Activated CD4-positive, alpha-beta T cell treated with anti-CD3 and anti-CD28 coated beads, Interleukin-2, Interleukin-6, amounts not matched to agents 100 ng/mL and 50 ng/mL, durations not matched to agents 16 hours and 8 hours (primary cell): Measurements from ENCODE around the gene YARS1.

Experiments used
- DNase-seq: peaks from one replicate; pipeline ENCODE4 v3.0.0-alpha.2; 2020

The YARS1 gene

DNA sequence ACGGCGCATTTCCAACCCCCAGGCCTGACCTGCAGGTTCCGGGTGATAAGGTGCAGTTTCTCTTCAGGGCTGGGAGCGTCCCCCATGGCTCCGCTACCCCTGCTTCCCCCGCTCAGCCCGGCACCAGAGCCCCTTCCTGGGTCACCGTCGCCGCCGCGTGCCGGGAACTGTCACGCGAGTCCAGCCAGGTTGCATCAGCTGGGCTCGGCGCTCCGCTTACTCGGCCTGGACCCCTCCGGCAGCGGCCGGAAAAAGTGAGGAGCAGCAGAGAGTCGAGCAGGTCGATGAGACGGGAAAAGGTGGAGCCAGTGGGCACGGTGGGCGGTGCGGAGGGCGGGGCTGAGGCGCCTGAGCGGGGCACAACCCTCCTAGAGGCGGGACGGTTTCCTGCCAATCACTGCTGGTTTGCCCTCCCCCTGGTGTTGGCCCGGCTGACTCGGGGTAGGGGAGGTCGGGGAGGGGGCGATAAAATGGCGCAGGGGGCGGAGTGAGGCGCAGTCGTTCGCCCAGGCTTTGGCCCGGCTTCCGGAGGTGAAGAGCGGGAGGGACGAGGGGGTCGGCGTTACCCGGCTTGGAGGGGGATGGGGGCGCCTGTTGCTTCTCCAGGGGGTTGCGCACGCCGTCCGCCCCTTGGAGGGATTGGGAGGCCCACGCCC is at the start of gene YARS1, which contains the start of gene S100PBP:
Gene YARS1, minus strand, starts transcription at position 200 of the 656 bp plus-strand sequence. Its CDS starts 114 bp downstream, at position 86.
Gene S100PBP, plus strand, starts transcription at position 495 of the 656 bp plus-strand sequence. CDS start 8,447 bp downstream, outside the sequence.
- peak; percentile 100 for DNase-seq

DNA sequence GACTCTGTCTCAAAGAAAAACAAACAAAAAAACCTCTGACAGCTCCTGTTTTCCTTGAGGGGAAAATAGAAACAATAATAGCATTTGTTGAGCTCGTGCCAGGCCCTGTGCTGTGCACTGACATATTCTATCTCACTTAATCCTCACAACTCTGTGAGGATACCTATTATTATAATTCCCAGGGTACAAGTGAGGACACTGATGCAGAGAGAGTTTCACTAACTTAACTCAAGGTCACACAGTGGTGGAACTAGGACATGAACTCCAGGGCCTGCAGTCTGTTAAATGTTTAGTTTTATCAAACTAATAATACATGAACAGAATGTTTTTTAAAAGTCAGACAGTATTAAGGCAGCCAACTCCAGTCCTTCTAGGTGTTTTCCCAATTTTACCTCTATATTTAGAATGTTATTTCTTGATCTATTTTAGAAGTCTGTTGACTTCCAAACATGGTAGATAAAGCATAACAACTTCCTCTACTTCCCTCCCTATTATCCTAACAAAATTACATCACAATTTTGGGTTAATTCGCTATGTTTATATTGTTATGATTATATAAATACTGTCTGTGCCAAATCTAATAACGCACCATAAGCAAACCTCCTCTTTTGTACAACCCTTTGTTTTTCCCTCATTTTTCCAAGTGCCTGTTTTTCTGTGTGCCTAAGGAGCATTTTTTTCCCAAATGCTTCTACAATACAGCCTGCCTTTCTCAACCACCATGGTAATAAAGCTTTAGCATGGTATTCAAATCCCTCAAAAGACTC is 48.7 kb upstream of the YARS1 start:
- DNase-seq: no peak

DNA sequence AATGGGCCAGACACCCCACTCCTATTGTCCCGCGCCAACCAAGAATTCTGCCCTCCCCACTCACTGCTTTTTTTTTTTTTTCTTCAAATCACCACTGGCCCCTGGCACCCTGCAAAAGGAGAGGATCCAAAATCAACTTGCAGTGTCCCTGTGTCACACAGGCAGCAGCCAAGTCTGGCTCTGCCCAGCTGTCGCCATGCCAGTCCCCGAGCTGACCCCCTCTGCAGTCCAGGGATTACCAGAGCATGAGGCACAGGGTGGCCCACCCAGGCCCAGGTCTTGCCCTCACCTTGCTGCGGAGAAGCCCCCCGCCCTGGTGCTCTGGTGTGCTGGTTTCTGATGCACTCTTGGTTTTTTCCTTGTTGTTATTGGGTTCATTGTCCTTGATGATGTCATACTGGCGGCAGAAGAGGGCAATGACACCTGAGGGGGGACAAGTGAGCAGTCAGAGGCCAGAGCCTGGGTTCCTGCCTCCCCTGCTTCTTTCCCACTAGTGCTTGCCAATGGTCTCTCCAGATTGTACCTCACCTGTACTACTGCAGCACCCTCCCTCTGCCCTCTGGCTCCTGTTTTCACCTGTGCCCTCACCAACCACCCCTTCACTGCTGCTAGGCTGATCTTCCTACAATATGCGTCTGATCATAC is 47.3 kb upstream of the YARS1 start:
- no peak for DNase-seq

DNA sequence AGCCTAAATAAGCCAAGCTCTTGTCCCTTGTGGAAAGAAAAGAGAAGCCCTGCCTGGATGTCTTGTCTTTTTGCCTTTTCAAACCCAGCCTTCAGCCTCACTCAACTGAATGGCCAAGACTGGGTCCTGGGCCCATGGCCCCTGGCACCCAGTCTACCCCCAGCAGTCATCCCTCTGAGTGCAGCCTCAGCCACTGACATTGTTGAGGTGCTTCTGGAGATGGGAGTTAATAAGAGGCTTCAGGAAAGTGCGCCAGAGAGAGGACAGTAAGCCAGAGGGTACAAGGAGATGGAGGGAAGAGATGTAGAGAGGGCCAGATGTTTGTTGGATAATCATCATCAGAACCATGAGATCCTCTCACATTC is 46.7 kb upstream of the YARS1 start:
- no peak for DNase-seq

DNA sequence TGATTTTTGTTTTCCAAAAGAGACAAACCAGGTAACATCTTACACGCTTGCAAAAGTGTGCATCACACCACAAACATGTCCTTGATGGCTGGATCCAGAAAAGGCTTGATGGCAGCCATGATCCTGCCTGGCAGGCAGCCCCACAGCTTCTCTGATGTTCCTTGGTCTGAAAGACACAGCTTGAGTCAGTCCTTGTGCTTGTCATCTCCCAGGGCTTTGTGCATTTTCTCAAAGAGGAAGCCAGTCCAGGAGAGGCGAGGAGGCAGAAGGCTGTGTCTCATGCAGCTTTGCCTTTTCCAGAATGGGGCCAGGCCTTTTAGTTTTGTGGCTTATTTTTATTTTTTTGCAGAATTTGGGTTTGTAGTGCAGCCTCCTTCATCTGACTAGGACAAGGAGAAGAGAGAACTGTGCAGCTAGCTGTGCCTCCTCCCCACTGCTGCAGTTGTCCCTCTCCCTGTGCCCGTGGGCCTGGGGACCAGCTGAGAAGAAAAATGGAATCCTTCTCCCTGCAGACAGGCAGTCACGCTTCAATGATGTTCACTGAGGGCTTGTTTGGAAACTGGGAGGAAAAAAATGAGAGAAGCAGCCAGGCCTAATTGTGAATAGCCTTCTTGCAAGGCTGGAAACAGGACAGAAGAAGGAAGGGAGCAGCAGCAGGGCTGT is 46.2 kb upstream of the YARS1 start:
- DNase-seq: no peak

DNA sequence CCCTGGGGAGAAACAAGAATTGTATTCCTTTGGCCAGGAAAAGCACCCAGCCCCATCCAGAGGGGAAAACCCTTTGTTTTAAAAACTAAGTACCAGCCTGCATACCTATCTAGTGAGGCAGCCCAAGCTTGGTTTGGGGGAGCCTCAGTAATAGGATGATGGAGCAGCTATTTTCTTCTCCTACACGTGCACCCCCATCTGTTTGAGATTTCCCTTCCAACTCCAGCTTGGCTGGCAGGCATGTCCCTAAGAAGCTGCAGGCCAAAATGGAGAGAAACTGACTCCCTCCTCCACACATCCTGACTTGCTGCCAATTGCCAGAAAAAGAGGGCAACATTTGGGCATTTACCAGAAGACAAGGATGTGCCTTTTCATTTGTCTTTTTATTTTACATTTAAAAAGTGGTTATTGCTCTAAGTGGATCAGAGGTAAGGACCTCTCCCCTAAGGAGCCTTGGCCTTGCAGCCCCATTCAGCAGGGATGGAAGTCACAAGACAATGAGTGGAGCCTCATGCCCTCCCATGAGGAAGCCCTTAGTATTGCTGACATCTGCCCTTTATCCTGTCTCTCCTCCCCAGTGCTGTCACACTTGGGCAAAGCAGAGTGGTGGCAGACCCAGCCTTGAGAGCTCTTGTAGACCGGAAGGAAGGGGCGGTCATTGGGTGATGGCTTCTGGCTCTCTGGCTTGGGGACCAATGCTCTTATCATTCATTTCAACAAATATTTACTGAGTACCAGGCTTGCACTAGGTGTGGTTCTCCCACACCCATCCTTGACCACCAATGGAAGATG is 44.9 kb upstream of the YARS1 start:
- DNase-seq: no peak

DNA sequence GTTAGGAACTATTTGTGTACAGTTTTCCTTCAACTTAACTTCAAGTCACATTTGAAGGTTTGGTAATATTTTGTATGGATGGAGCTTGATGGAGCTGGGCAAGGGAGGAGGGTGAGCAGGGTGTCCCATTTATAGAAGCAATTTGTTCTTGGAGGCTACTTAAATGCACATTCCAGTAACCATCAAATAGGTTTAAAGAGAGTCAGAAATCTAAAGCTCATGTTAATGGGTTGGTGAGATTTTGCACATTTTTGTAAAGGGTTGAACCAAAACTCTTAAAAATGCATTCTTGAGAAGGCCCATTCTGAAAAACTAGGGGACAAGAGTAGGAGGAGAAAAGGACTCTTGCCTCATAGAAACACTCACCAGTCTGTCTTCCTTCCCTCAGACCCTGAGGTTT is 43.4 kb upstream of the YARS1 start:
- no peak for DNase-seq

DNA sequence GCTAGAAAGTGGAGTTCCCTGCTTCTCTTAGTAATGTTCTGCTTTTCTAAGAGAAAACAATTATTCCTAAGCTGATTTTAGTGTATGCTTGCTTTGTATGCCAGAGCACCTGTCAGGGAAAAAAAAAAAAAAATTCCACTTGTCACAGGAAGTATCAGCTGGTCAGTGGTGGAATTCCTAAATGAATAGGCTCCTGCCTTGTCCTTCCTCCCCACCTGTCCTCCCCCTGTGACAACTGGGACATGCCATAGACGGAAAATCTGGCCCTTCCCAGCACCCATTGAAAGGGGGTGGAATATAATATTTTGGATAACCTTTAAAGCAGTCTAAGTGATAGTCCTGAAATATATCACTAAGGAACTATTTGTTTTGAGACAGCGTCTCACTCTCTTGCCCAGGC is 42.8 kb upstream of the YARS1 start:
- DNase-seq: no peak

DNA sequence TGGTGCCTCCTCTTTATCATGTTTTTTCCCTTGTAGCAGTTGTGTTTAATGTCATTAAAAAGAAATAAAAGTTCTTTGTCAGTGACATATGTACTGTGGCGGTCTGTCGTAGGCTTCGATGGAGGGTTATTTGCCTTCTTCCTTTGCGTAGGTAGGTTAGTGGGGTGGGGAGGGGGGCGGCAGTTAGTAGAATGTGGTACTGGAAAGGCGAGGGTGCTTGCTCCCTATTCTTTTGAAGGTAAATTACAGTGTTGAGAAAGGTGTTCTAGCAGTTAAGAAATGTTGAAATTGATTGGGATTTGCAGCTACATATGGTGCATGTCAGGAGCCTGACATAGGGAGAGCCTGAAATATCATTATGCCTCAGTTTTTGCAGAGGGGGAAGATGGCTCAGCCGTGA is 41.6 kb upstream of the YARS1 start:
- no peak for DNase-seq

DNA sequence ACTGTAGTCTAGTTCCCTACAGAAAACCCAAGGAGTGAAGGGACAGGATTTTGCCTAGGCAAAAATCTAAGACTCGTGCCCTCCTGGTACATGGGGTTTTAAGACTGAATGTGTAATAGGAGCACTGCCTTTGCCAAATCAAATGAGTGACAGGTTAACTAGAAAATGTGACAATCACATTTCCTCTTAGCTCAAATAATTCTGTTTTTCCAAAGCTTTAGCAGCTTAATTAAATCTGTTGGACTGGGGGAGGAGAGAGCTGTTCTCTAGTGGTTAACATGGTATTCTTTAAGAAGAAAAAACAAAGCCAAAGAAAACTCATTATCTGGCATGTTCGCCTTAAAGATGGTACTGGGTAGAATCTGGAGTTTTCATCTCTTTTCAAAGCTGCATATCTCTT is 41.0 kb upstream of the YARS1 start:
- DNase-seq: no peak

DNA sequence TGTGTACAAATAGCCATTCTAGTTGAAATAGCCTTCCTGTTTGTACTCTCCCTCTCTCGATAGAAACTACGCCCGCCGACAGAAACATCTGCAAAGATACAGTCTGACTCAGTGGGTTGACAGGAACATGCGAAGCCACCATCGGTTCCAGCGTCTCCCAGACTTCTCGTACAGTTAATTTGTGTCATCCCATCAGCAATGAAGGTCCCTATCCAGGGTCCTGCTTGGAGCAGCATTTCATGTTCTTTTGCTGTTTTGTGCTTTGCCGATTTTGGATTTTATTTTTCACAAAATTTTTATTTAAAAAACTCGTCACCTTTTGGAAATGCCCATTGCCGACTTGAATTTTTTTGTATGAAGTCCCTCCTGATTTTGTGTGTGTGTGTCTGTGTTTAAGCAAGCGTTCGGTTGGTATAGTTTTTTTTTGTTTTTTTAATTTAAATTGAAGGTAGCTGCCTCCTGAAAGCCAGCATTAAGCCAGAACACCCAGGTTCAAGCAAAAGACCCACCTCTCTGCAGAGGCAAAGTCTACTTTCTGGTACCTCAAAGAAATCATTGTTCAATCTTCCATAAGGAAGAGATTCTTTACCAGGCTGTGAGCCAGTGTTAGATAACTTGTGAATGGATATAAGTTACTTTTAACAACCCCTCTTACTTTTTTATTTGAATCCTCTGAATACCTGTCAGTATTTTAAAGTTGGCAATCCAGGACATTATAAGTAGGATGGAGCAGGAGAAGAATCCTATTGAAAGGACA is 38.9 kb upstream of the YARS1 start:
- no peak for DNase-seq

DNA sequence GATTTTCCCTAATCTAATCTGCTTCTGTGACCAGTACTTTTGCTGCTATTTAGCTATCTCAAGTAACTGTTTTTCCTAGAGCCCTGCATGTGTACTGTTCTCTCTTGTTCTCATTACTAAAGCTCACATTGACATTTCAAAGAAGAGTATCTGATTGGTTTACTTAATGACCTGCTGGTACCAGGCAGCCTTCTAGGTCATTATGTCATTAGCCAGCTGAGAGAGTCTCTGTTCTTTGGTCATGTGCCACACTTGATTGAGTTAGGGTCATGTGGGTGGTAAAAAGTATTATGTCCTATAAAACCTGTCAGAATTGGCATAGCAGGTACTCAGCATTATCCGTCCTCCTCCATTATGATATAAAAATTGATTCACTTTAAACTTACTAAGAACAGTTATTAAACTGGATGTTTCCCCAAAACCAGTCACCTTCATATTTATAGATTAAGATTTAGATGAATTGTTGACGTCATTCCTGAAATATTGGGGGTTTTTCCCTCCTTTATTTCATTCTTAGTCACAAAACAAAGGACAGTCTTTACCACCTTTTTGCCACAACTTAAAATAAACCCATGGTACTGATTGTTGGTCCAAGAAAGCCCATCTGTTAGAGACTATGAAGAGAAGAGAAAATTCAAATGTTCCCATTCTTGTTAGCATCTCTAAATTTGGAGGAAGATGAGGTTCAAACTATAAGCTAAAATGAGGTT is 31.4 kb upstream of the YARS1 start:
- no peak for DNase-seq

DNA sequence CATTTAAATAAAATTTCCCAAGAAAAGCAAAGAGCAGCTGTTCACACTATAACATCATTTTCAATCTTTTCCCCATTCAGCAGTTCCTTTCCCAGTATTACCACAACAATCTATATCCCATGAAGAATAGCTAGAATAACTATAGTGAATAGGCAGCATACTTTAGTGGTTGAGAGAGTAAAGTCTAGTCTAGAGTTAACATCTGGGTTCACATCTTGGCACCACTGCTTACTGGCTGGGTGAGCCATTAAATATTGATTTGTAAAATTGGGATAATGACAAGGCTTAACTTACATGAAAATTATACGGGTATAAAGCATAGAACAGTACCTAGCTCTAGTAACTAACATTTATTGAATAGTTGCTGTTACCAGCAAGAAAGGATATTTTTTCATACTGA is 14.7 kb upstream of the YARS1 start:
- DNase-seq: no peak

DNA sequence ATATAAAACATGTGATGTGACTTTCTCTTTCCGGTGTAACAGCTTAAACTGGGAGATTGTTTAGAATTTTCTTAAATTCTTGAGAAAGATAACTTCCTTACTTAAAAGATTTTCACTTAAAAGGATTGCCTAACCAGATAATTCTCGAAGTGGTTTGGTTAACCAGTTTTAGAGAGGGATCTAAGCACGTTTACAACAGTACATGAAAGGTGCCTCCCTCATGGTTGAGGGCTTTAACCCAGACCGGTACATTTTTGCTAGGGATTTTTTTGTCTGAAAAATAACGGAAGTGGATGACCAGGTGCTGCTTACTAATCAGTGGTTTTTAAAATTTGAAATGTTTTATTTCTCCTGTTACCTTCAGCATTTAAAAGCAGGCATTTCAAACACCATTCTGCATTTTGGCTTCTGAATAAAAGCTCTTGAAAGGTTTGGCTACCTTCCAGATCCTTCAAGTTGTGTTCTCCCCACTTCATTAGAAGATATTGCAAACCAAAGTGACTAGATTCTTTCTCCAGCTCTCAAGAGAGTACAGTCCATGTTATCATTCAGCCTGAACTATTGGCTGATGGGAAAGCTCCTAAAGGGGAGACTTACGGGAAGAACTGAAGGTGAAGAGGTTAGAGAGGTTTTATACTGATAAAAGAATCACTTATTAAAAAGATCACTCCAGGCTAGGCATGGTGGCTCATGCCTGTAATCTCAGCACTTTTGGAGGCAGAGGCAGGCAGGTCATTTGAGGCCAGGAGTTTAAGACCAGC is 13.1 kb upstream of the YARS1 start:
- DNase-seq: no peak

DNA sequence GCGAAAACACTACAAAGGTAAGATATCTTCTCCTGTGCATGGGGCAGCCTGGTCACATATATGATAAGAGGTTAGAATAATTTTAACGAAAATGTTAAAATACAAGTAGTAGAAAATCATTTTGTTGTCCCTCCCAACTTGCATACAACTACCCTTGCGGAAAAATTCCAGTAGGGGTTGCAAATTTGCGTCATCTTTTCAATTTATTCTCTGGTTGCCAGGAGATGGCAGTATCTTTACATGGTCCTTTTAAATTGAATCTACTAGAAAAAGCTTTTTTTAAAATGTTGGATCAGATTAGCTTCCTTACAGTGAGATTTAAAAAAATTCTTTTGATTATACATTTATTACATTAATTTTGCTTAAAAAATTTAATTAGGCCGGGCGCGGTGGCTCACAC is 11.2 kb upstream of the YARS1 start:
- DNase-seq: no peak

DNA sequence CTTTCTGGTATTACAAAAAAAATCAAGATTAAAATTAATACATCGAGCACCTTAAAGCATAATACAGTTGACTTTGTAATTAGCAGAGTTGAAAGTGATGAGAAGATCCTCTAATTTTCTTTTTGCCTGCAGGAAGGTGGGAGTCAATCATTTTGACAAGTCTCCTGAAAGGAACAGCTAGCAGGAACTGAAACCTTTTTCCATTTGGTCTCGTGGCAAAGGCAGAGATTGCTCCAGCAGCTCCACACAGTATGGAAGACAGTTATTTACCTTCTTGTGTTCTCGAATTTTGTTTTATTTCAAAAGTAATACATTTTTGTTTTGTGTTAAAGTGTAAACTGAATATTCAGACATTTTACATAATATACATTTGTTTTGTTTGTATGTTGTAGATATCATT is 8.0 kb upstream of the YARS1 start:
- no peak for DNase-seq

DNA sequence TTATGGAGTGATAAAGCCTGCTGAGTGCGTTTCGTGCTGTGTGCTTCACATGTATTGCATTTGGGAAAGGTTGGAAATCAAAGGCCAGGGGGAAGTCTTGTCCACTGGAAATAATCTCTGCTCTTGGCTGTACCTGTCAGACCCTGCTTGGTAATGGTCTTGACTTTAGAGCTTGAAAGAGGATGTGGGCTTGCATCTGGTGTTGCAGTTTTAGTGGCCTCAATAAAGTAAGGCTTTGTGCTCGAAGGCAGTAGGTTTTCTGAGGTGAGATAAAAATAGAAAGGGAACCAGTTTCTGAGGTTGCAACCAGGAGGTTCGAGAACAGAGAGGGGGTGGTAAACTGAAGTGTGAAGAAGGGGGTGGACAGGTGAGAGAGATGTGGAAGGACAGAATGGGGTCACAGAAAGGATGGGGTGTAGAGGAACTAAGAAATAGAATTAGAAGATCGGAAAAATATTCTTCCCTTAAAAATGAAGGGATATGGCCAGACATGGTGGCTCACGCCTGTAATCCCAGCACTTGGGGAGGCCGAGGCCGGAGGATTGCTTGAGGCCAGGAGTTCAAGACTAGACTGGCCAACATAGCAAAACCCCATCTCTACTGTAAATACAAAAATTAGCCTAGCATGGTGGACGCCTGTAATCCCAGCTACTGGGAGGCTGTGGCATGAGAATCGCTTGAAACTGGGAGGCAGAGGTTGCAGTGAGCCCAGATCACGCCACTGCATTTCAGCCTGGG is 1.8 kb upstream of the YARS1 start:
- peak; percentile 76 for DNase-seq

DNA sequence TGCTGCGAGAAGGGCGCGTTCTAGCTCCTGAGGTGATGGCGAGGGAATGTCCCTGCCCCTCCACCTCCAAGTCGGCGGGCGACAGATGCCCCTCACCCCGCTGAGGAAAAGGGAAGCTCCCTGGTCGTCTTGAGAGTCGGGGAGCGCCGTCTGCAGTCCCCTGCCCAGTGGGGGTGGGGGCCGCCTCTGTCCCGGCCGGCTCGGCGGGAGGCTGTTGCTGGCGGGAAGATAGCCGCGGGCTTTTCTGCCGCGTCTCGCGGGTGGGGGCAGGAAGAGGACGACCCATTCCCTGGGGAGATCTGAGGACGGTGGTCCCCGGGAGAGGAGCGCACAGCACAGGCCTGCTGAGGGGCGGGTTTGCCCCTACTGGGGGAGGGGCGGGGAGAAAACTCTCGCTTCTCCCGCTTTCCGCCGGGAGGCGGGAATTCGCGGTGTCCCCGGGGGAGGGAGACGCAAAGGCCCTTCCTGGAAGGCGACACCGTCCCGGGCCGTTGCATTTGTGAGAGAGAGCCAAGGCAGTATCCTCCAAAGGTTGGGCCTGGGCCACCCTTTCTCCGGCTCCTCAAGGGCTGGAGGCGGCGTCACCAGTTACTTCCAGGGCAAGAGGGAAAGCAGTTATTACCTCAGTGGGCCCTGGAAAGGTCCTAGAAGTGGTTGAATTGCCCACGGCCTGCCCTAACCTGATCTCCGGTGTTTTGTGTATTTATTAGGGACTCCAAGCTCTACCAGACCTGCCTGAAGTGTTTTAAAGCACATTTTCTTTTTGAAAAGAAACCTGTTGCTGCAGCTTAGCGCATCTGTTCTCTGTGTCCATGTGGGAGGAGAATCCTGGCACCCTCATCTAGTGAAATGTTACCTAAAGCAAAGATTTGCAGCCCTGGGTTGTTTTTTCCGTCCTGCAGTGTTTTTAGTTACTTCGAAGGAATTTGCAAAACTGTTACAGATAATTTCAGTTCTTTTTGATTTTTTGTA is 943 bp upstream of the YARS1 start:
- DNase-seq: peak; percentile 51
